HG03342 (cell line): Measurements from ENCODE around the gene PTGDS.

Source experiments
- ATAC-seq: cut with Tn5 transposase; IDR thresholded peaks from one replicate; pipeline ENCODE4 v1.9.1; 2021; ENCODE audit warnings: mild to moderate bottlenecking, moderate library complexity; ENCODE audit not compliant: unreplicated experiment

The PTGDS gene

DNA sequence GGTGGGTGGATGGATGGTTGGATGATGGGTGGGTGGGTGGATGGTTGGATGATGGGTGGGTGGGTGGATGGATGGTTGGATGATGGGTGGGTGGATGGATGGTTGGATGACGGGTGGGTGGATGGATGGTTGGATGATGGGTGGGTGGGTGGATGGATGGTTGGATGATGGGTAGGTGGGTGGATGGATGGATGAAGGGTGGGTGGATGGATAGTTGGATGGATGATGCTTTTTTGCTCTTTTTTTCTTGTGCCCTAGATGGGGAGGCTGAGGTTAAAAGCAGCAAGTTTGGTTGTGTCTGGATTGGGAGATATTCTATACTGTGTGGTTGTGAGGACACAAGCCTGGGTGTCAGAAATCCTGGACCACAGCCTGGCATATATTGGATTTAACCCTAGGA is 19.8 kb upstream of the PTGDS start:
- ATAC-seq, result no peak

DNA sequence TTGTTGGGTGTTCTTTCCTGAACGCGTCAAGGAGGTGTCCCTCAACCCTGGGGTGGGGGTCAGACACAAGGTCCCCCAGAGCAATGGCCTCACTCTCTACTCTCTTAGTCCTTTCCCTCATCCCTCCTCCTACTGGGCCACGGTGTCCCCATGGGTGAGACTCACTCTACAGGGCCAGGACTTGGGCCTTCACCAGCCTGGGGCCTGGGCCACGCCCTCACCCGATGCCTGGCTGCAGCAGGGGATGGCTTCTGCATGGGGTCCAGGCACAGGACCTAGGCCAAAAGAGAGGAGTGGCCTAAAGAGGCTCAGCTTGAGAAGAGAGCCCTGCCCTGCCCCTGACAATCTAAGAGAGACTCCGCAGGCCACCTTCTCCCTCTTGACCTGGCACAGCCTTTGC is 19.4 kb upstream of the PTGDS start:
- ATAC-seq, result no peak

DNA sequence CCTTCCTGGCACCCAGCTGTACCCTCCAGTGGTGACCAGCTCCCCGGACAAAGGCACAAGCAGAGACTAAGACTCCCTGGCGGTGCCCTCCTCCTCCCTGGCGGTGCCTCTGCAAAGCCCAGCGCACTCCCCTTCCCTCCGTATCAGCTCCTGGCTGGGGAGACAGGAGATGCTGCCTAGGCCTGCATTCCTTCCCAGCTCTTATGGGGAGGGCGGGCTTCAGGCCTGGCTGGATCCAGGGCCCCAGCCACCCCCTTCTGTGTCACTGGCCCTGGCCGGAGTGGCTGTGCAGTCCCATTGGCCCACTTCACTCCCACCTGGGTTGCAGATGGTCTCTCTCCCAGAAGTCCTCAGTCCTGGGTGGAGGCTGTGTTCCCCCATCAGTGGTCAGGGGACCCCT is 18.8 kb upstream of the PTGDS start:
- ATAC-seq, result no peak

DNA sequence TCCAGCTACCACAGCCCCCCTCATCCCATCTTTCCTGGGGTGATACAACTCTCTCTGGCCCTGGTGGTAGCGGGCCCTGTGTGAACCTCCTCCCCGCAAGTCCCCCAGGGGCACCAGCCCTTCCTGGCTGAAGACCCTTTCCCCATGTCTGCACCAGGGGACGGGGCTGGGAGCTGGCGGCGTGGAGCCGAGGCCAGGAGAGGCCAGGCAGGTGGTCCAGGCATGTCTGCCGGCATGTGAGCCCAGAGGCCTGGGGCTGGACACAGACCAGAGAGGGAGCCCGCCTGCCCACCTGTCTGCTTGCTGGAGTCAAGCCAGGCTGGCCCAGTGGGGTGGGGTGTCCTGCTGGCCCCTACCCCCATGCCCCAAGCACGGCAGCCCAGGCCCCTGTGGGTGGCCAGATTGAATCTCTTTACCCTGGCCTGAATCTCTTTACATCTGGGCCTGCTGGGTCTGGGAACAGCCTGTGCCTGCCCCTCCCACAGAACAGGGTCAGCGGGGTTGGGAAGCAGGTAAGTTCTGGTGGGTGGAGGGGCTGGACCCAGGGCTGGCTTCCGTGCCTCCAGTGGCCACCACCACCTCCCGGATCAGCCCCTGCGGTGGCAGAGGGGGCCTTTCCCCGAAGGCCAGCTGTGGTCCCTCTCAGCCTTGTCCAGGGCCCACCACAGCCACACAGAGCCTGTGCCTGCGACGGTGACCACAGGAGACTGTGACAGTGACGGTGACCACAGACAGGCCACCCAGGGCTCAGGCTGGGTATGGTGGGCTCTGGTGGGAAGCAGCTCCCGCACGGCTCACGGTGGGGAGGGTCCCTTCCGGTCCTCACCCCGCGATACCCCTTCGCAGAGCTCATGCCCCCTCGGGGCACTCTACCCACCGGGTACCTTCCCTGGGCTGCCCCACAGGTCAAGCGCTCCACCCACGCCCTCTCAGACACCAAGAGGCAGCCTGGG is 18.1 kb upstream of the PTGDS start:
- no peak for ATAC-seq

DNA sequence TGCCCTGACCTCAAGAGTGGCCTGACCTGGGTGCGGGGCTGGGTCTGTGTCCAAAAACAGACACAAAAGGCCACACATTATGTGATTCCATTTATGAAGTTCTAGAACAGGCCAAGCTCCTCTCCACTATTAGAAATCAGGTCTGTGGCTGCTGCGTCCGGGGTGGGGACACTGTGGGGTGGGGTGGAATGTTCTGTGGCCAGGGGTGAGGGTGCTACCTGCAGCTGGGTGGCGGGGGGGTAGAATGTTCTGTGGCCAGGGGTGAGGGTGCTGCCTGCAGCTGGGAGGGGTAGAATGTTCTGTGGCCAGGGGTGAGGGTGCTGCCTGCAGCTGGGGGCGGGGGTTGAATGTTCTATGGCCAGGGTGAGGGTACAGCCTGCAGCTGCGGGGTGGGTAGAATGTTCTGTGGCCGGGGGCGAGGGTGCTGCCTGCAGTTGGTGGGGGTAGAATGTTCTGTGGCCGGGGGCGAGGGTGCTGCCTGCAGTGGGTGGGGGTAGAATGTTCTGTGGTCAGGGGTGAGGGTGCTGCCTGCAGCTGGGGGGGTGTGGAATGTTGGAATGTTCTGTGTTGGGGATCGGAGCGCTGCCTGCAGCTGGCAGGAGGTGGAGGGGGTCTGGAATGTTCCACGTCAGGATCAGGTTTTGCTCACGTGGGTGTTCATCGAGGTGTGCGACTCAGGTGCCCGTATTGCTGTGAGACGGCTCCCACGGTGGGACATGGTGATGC is 16.9 kb upstream of the PTGDS start:
- no peak for ATAC-seq

DNA sequence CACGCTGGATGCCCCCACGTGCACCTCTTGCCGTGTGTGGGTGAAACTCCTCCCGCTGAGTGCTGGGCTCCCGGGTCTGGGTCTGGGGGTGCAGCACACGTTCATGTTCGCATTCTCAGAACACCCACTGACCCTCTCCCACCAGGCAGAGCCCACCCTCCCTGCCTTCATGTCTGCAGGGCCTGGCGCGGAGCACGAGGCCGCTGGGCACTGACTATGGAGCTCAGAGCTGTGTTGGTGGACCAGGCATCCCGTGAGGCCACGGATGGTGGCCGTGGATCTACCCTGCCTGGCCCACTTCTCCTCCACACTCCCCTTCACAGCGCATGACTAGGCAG is 16.4 kb upstream of the PTGDS start:
- no peak for ATAC-seq

DNA sequence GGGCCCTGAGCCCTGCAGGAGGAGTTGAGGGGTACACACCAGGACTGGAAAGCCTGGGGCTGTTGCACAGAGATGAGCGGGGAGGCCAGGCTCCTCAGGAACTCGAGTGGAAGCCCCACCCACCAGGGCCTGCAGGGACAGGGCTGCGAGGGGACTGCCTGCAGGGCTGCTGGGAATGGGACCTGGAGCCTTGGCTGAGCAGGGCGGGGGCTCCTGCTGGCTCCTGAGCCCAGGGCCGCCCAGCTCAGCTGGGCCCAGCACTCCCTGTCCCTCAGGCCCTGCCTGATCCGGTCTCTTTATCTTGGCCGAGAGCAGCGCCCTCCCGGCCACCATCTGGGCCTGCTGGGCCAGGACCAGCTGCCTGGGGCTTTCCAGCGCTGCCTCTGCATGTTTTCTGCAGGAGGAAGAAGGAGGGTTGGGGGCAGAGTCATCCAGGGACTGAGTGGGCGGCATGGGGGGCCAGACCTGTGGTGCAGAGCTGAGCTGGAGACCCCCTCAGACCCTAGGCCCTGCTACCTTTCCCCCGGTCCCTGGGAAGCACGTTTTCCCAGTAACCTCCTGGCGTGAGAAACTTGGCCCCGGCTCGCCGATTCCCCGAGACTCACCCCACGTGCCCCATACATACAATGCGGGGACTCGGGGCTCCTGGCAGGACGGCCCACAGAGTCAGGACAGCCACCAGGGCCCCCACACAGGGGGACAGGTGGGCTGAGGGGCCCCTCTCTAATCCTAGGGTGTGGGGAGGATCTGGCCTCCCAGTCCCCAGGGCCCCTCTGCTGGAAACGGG is 15.8 kb upstream of the PTGDS start:
- no peak for ATAC-seq

DNA sequence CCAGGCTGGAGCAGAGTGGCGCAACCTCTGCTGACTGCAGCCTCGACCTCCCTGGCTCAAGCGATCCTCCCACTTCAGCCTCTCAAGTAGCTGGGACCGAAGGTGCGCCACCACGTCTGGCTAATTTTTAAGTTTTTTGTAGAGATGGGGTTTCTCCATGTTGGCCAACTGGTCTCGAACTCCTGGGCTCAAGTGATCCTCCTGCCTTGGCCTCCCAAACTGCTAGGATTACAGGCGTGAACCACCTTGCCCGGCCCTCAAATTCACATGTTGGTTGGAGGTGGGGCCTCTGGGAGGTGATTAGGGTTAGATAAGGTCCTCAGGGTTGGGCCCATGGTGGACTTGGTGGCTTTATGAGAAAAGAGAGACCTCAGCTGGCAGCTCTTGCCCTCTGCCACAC is 15.1 kb upstream of the PTGDS start:
- ATAC-seq, result no peak

DNA sequence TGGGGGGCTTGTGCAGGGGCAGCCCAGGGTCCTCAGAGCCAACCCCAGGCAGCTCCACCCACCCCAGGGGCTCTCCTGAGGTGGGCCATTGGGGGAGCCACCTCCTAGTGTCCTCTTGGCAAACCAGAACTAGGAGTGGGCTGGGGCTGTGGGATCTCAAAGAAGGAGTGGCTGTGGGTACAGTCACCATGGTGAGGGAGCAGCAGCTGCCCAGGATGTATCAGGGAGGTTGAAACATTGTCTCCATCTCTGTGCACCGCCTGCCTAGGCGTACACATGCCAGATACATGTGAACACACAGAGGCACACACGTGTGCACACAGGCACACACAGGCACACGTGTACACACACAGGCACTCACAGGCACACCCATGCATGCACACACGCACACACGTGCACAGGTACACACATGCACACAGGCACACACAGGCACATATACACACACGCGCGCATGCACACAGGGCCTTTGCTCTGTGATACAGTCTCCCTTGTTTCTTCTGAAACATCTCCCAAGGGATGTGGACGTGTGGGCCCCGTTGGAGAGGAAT is 14.5 kb upstream of the PTGDS start:
- no peak for ATAC-seq

DNA sequence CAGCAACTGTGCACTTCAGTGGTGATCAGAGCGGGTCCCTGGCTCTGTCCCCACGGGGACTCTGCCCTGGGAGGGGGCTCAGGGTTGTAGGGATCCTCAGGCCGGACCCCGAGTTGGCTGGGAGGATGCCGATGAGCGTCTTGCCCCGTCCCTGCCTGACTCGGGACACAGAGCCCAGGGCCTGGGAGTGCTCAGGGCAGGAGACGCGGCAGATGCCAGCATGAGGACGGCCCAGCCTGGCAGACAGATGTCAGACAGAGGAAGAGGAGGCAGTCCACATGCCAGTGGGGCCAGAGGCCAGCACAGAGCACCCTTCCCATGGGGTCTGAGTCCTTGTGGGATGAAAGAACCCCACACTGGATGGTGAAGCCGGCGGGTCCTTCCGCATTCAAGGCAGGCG is 14.0 kb upstream of the PTGDS start:
- ATAC-seq, result no peak

DNA sequence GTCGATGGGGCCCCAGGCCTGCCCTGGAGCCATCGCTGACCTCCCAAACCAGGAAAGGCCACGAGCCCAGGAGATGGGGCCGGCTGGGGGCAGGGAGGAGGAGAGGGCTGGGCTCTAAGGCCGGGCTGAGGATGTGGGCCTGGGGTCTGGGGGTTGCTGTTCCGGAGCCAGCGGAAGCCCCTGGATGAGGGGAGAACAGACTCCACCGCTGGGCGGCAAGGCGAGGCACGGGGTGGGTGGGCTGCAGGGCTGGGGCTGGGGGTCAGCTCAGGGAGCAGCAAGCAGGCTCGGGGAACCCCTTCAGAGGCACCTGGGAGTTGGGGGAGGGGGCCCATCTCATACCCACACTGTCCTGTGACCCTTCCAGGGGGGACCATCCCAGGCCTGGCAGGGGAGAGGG is 13.6 kb upstream of the PTGDS start:
- no peak for ATAC-seq

DNA sequence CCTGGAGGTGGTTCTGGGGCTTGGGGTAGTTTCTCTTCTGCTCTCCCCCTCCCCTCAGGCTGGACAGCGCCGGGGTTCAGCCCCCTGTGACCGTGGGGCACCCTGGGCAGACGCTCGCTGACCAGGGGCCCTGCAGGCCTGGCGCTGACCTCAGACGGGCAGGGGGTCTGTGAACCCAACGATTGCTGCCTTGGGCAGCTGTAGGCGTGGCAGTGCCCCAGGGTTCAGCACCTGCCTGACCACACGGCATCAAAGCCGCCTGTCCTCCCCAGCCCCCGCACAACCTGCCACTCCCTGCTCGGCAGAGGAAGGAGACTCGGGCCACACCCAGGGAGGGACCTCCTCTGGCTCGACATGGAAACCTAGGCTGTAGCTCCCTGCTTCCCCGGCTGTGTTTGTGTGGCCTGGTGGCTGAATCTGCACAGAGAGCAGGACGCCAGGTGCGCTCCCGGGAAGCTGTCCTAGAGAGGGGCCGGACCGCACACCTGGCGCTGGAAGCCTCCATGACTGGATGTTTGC is 13.1 kb upstream of the PTGDS start:
- ATAC-seq, result no peak

DNA sequence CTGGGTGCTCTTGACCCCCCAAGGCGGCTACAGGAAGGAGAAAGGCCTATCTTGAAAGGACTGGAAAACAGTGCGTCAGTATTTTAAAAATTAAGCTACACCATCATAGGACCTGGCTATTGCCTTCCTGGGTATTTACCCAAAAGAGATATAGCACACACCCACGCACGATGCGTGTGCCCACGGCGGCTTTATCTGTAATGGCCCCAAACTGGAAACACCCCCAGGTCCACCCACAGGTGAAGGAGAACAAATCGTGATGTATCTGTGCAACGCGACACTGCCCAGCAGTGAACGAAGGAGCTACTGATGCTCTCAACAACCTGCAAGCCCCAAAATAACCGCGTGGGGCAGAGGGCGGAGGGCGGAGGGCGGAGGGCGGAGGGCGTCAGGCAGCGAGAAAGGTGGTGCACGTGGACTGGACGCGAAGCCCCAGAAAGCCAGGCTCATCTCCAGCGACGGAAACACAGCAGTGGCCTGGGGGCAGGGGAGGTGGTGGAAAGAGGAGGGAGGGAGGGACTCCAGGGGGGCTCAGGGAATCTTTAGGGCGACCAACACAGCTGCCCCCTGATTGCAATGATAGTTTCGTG is 12.4 kb upstream of the PTGDS start:
- no peak for ATAC-seq

DNA sequence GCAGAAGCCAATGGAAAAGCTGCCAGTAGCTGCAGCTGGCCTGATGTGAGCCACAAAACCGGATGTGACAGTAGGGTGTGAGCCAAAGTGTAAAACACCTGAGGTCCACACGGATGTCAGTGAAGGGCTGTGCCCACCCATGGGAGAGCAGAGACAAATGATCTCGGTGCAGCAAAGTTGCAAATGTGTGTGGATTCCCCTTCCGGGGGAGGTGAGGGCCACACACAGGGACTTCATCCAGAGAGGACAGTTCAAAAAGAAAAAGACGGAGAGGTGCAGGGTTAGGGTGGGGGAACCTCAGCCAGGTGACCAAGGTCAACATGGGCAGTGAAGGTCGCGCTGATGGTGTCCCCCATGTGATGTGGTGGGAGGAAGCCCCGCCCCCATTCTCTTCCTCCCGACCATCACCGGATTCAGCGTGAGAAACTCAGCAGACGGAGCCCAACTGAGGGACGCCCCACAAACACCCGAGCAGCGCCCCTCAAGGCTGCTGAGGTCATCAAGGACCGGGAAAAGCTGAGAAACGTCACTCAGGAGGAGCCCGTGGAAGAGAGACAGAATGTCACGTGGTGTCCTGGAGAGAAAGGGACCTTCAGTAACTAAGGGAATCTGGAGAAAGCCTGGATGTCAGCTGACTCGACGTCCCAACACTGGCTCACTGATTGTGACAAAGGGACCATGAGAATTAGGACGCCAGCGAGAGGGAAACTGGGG is 11.4 kb upstream of the PTGDS start:
- no peak for ATAC-seq

DNA sequence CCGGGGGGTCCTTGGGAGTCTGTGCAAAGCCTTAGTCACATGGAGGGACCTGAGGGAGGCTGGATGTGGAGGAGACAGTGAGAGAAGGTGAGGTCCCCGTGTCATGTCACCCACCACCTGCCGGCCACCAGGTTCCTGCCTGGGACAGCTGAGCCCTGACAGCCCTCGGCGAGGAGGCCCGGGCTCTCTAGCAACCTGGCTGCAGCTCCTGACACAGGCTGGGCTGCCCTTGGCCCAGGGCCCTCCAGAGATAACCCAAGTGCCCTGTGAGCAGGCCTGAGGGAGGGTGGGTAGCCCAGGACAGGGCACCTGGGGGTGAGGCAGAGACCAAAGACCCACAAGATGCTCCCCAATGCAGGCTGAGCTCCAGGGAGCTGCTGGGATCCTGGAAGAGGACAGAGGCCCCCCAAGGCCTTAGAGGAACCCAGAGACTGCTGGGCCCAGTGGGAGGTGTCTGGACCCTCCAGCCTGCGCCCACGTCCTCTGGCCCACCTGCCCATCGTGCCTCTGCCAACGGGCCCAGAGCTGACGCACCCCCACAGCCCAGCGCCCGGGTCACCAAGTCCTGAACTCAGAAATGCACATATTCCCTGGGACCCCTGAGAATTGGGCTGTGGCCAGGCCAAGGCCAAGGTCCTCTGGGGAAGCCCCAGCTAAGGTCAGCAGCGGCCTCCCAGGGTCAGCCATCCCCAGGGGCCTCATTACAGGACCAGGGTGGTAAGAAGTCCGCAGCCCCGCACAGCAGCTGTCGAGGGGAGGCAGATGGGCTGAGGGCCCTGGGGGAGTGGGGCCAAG is 8.8 kb upstream of the PTGDS start:
- no peak for ATAC-seq

DNA sequence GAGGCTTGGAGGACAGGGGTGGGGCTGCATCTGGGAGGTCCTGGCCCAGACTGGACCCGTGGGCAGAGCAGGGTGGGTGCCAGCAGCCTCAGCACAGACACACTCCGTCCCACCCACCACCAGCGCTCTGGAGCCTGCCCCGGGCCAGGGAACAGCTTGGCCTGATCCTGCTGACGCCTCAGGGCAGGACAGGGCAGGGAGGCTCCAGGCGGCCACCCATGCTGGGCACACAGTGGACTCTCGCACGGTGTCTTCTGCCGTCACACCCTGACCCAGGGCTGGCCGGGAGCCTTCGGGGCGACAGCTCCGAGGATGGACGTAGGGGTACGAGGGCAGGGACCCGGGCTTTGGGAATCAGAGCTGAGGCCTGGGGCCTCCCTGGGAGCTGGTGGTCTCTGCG is 8.2 kb upstream of the PTGDS start:
- ATAC-seq, result no peak

DNA sequence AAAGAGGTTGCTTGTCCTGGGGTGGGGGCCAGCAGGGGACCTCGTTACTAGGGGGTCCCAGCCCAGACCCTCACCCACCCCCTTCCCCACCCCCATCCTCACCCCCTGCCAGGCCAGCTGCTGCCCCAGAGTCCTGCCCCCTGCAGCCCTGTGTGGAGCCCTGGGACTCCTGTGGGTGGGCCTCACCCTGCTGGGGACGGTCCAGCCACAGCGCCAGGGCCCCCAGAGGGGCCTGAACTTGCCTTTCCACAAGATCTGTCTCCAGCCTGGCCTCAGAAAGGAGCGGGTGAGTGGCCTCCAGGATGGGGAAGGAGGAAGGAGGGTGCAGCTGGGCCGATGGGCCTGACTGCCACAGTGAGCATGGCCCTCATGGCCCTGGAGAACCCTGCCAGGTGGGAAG is 7.5 kb upstream of the PTGDS start:
- ATAC-seq, result no peak

DNA sequence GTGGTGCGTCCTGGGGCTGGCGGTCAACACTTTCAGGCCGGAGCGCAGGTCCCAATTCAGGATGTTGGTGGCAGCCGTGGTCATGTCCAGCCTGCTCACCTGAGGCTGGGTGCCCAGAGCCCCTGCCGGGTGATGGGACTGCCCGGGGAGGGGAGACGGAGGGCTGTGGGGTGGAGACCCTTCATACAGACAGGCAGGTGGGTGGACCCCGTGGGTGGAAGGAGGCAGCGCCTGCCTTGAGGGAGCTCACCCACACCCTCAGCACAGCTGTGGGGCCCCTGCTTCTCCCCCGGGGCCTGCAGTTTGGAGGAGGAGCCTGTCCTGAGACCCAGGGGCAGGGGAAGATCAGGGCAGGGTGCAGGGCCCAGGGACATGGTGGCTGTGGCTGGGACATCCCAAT is 6.9 kb upstream of the PTGDS start:
- ATAC-seq, result no peak

DNA sequence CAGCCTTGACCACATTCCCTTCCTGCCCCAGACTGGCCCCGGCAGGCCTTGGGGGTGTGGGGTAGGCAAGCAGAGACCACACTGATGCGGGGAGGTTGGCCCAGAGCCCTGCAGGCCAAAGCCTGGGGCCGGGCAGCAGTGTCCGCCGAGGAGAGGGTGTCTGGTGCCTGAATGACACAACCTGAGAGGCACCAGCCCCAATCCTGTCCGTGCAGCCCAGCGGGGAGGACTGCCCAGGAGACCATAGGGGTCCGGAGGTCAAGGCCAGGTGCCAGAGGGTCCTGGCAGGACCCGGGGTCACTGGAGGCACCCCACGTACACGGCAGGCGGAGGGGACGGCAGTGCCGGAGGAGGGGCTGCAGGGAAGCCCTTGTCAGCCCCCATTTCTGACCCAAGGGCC is 5.6 kb upstream of the PTGDS start:
- no peak for ATAC-seq
